ENCODE results near the gene COPS3. TPM values are rescaled to one million over a fixed set of nuclear protein-coding genes. Genes with fewer than 3 reads are reported as not detected.

Gene COPS3
- total and polyA plus RNA-seq, 9 of the 15 experiments (the other 6 are each of a cell fraction or from before 2014, with no cell fraction given): 92.4 to 295 (median 167) TPM

DNA sequence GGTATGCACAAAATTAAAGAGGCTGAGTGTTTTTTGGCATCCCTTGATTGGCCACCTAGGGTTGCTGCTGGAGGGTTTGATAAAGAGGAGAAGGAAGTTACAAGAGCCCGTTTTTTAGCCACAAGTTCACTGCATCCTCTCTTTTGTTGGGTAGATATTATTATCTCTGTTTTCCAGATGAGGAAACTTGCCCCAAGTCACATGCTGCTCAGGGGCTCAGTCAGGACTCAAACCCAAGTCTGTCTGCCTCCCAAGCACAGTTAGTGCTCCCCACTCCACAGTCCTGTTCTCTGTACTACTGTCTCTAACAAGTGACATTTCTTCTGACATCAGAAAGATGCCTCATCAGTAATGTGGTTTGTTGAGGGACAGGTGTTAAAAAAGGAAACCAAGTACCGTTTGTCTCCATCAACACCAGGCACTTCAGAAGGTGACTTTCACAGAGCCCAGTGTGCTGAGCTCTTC lies 23.5 kb upstream of the COPS3 start (continued):
- no peak for TF ChIP-seq ATF6 (CRISPR knock-in tag; IDR thresholded peaks at IDR 0.05)
- TF ChIP-seq SAP30 (IDR thresholded peaks at IDR 0.05; ENCODE audit: borderline replicate concordance, insufficient read depth, low read depth, low read length, poor library complexity, severe bottlenecking): no peak
- no peak for TF ChIP-seq CXXC5 (CRISPR knock-in tag; IDR thresholded peaks at IDR 0.05)
- TF ChIP-seq ZNF408 (CRISPR knock-in tag; IDR thresholded peaks at IDR 0.05; ENCODE audit: low read depth): no peak
- no peak for TF ChIP-seq ZZZ3 (IDR thresholded peaks at IDR 0.05)
- TF ChIP-seq PYGO2 (tag; IDR thresholded peaks at IDR 0.05): no peak
- no peak for TF ChIP-seq HINFP (tag; conservative IDR thresholded peaks at IDR 0.05; ENCODE audit: low read depth)
- TF ChIP-seq ZNF57 (CRISPR knock-in tag; IDR thresholded peaks at IDR 0.05): no peak
- no peak for TF ChIP-seq TCF7 (IDR thresholded peaks at IDR 0.05; ENCODE audit: borderline replicate concordance)
- no peak for TF ChIP-seq POLR3A (IDR thresholded peaks at IDR 0.05; ENCODE audit: borderline replicate concordance, extremely low read depth, insufficient read depth, insufficient read length)
- TF ChIP-seq ZNF436 (CRISPR knock-in tag; IDR thresholded peaks at IDR 0.05): no peak
- TF ChIP-seq BCLAF1 (IDR thresholded peaks at IDR 0.05; ENCODE audit: borderline replicate concordance in 1 of 2, control insufficient read depth in 1 of 2, low read depth in 2 of 2, low read length in 1 of 2): no peak
- TF ChIP-seq ZNF518B (CRISPR knock-in tag; IDR thresholded peaks at IDR 0.05): no peak
- no peak for TF ChIP-seq ZNF77 (CRISPR knock-in tag; IDR thresholded peaks at IDR 0.05)
- TF ChIP-seq ZNF766 (CRISPR knock-in tag; conservative IDR thresholded peaks at IDR 0.05): peak; percentile 52; the same call in 1 of the 2 replicates
- peak; percentile 89 for TF ChIP-seq EP300 (IDR thresholded peaks at IDR 0.05; ENCODE audit: low read length)
- TF ChIP-seq ZNF134 (CRISPR knock-in tag; conservative IDR thresholded peaks at IDR 0.05): no peak

Data from K562 (cell line).